AG10803 (cell line): Measurements from ENCODE around the gene KDM4C.

Experiments used
- DNase-seq: peaks from one replicate; pipeline ENCODE4 v3.0.0; 2010; ENCODE audit warnings: low read depth
- H3K4me3 ChIP-seq: 2 replicates; pipeline ENCODE4 v1.5.1; 2011; ENCODE audit warnings: mild to moderate bottlenecking, low read length, control low read depth
- TF ChIP-seq, protein P1 (sequence below): conservative IDR thresholded peaks from 2 replicates; pipeline ENCODE4 v1.5.1; 2011; ENCODE audit warnings: mild to moderate bottlenecking, low read length, control low read depth, inconsistent platforms

Gene KDM4C

DNA sequence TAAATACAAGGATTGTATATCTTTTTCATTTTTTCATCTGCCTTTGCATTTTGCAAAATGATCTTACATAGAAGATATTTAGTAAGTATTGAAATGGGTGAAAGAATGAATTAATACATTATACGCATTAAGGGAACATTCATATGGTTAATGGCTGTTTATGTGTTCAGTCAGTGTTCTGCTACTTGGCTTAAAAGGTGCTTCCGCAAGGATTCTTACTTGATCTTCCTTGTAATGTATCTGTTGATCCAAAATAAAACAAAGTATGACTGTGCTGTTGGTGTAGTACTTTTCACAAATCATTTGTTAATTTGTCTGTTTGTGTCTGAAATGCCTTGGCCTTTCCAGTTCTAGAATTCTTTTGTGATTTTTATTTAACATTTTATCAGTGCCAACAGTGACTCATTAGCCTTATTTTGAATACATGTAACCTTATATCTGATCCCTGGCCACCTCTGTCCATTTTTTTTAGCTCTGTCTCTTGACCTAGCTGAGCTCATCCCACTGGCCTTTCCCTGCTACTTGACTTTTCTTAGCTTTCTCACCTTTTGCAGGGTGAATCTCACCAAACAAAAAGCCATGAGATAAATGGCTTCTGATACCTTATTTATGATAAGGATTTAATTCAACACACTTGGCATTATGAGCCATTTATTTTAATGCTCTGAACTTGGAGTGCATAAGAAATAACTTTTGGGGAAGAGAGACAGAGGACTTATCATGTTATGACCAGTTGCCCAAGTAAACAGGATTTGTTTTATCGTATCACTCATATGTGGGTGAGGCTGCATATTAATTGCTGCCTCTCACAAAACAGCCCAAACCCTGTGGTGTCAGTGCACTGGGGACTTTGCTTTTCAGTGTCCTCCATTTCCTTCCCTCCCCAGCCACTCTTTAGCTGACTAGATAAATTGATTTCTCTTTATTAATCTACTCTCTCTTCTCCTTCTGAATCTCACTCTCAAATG lies 340.3 kb downstream of the KDM4C start:
- TF ChIP-seq, protein P1, sequence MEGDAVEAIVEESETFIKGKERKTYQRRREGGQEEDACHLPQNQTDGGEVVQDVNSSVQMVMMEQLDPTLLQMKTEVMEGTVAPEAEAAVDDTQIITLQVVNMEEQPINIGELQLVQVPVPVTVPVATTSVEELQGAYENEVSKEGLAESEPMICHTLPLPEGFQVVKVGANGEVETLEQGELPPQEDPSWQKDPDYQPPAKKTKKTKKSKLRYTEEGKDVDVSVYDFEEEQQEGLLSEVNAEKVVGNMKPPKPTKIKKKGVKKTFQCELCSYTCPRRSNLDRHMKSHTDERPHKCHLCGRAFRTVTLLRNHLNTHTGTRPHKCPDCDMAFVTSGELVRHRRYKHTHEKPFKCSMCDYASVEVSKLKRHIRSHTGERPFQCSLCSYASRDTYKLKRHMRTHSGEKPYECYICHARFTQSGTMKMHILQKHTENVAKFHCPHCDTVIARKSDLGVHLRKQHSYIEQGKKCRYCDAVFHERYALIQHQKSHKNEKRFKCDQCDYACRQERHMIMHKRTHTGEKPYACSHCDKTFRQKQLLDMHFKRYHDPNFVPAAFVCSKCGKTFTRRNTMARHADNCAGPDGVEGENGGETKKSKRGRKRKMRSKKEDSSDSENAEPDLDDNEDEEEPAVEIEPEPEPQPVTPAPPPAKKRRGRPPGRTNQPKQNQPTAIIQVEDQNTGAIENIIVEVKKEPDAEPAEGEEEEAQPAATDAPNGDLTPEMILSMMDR: no peak
- no peak for DNase-seq
- H3K4me3 ChIP-seq: no peak overlapping the region

DNA sequence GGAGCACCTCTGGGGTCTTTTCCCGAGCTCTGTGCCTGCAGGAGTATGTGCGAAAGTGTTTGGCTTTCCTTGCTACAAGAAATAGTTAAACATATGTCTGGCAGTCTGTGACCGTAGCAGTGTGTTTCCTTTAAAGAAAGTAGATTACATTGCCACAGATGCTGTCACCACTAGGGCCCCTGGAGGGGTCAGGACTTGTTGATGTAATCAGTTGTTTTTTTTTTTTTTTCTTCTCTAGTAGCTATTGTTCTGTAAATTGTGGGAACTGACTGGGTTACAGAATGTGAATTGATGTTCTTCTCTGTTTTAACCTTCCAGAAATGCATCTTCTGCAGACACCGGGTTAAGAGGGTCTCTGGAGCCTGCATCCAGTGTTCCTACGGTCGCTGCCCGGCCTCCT lies 345.6 kb downstream of the KDM4C start:
- TF ChIP-seq, protein P1: no peak
- H3K4me3 ChIP-seq: no peak overlapping the region
- DNase-seq: no peak

DNA sequence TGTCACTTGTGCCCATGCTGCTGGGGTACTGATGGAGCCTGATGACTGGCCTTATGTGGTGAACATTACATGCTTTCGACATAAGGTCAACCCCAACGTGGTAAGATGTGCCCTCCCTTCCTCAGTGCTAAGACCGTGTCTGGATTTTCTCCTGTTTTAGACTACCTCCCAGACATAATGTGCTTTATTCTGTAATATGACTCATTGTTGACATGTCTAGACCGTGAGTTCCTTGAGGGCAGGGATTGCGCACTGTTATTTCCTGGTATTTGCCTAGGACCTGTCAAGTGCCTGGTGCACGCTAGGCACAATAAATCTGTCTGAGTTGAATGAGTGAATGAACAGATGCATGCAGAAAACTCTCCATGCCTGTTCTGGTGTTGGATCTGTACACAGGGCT lies 346.0 kb downstream of the KDM4C start:
- H3K4me3 ChIP-seq: no peak overlapping the region
- no peak for DNase-seq

DNA sequence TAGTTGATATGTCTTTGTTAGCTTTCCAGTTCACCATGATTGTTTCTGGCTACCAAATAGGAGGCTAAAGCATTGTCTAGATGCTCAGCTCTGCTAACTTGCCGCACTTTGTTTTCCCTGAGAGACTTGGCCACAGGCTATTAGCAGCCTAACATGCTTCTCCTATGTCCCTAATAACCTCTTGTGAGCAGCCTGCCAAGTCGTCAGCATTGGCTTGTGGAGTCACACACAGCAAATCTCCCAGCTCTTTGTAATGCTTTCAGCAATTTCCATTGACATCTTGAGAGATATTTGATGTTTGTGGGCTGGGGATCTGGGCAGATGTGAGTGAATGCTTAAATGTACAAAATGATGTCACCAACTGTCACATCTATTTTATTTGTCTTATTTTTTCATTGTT lies 346.9 kb downstream of the KDM4C start:
- H3K4me3 ChIP-seq: no peak overlapping the region
- DNase-seq: no peak
- TF ChIP-seq, protein P1: no peak

More for the DNA sequence above, 346.0 kb downstream of the KDM4C start:
- TF ChIP-seq, protein P1: no peak

DNA sequence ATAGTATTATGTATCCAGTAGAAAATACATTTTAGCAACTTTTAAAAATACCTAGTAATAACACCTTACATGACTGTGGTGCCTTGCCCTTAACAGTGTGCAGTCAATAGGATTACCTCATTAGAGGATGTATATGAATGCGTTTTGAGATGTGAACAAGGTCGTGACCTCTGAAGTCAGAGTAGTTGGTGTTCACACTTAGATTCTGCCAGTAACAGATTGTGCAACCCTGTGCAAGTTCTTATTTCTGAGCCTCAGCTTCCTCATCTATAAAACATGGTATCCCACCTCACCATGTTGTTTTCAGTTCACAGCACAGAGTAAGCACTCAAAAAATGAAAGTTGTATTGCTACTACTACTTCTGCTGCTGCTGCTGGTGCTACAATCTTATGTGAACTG lies 347.3 kb downstream of the KDM4C start:
- TF ChIP-seq, protein P1: no peak
- DNase-seq: no peak
- no peak overlapping the region for H3K4me3 ChIP-seq

DNA sequence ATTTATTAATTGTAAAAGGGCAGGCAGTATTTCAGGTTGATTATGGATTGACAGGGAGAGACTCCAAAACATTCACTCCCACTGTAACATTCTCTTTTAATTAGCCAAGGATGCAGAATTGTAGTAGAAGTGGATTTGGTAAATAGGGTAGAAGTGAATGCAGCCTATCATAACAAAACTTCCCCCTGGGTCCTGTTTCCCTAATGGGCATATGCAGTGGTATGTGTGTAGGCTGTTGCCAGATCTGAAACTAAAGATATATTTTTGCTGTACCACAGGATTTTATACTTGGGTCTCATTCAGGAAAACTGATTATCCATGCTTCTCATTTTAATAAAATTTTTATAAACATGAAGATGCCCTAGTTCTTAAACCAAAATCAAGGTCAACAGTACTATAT lies 351.2 kb downstream of the KDM4C start:
- DNase-seq: no peak
- H3K4me3 ChIP-seq: no peak overlapping the region
- TF ChIP-seq, protein P1: no peak

DNA sequence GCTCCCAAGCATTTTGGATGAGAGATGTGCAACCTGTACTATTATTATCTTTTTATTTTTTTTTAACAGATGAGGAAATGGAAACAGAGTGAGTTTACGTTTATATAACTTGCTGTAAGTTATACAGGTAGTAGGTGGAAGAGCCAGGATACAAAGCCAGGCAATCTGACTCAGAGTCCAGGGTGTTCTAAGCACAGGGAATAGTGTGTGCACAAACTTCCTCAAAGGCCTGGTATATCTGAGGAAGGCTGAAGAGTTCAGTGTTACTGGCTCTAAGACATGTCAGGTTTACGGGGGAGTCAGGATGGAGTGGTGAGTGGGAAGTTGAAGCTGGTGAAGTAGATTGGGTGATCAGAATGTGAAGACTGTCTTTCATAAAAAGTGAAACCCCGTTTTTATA lies 353.6 kb downstream of the KDM4C start:
- DNase-seq: no peak
- no peak overlapping the region for H3K4me3 ChIP-seq
- TF ChIP-seq, protein P1: no peak
